HG03095 (cell line): ENCODE measurements around the gene GRAP.

Source experiments
- ATAC-seq: cut with Tn5 transposase; IDR thresholded peaks from one replicate; pipeline ENCODE4 v1.9.1; 2021; ENCODE audit warnings: moderate library complexity; ENCODE audit not compliant: unreplicated experiment

GRAP gene

DNA sequence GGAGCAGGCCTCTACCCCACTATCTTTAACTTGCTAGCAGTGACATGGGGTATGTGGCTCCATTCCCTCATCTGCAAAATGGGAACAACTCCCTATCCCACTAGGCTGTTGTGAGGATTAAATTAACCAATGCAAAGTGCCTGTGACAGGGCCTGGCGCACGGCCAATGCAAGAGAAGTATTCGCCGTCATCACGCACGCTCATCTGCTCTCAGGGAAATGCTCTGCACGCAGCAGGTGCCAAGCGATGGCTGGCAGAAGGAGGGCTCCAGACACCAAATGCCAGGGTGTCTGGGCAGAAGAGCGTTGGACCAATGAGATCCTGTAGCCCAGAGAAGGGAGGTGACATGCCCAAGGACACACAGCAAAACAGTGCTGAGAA is 59.5 kb downstream of the GRAP start:
- no peak for ATAC-seq

- ATAC-seq, result no peak
Observed at GRCh38 chr17:18986541-18987229, 60.1 kb downstream of the GRAP start.

DNA sequence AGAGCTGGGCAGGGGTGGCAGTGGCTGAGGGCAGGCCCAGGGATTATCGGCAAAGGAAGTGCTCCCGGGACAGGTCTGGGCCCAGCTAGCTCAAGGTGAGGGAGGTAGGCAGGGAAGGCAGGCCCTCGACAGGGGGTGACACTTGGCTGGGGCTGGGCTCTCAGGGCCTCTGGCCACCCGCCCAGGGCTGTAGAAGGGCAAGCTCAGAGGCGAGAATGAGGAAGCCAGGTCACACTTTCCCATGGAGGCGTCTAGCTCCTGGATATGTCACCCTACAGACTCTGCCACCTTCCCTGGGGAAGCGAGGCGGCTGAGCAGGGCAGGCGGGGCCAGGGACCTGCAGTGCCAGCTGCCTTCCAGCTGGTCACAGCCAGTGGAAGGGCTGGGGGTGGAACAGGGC is 61.3 kb downstream of the GRAP start:
- no peak for ATAC-seq

GRCh38 chr17:18984273-18985114 is 62.3 kb downstream of the GRAP start:
- no peak for ATAC-seq

DNA sequence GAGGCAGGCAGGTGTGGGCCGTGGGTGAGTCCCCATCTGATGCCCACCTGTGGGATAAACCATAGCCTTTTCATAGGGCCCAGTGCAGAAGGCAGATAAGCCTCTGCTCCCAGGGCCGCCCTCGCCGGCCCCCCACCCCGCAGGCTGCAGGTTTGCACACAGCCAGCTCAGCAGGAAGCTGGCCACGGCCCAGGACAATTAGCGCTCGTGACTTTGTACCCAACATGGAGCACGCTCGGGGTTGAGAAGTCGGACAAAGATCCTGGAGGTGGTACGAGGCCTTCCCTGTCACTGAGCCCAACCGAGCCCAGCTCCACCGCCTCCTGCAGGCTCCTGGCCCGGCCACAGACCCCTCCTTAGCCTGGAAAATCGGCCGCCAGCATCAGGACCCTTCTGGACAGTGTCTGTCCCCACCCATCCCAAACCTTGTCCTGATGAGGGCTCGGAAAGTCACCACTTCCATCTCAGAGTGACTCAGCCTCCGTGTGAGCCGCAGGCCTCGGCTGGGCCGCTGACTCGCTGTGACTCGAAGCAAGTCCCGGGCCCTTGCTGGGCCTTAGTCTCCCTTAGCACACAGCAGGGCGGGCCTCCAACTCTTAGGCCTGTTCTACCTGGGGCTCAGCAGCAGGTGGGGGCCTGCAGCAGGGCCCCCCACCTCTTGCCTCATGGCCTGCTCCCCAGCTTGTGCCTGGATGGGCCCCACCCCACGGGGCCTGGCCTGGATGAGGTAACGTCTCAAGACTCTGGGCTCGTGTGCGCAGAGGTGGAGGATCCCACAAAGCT is 64.9 kb downstream of the GRAP start:
- ATAC-seq, result no peak

DNA sequence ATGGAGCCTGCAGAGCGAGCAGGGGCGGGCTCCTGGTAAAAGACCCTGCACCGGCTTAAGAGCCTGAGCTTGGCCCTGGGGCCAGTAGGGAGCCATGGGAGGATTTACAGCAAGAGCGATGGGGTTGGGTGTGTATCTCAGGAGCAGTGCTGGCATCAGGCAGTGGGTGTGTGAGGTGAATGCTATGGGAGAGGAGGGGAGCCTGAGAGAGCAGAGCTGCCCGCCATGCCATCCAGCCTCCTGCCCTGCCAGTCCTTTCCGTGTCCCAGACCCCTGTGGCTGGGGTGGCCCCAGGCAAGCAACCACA is 65.5 kb downstream of the GRAP start:
- ATAC-seq, result no peak

DNA sequence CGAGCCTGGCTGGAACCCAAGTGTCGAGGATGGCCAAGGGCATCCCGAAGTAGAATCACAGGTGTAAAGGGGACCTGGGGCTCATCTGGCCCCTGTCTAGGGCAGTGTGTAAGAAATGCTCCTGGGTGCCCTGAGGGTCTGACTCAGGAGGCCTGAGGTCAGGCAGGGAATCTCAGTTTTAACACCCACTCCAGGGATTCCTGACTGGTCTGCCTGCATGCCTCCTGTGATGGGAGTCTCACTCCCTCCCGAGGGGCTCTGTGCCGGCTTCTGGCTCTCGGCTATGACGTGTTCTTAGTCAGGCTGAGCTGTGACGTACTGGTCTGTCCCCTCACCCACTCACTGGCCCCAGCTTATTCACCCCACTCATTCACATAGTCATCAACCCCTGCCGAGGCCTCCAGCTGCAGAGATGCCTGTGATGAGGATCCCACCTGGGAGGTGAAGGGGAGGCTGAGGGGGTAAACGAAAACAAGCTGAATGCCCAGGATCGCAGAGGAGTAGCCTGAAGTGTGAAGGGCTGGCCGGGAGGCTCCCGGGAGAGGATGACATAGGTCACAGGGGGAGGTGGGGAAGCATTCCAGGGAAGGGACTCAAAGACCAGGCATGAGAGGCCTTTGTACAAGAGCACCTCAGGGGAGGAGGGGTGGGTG is 65.9 kb downstream of the GRAP start:
- ATAC-seq, result no peak

- ATAC-seq, result no peak
Observed at GRCh38 chr17:18978655-18979054, 68.1 kb downstream of the GRAP start.

- ATAC-seq, result no peak
Observed at GRCh38 chr17:18978050-18978449, 68.7 kb downstream of the GRAP start.

- ATAC-seq, result no peak
Observed at GRCh38 chr17:18977646-18978045, 69.1 kb downstream of the GRAP start.

DNA sequence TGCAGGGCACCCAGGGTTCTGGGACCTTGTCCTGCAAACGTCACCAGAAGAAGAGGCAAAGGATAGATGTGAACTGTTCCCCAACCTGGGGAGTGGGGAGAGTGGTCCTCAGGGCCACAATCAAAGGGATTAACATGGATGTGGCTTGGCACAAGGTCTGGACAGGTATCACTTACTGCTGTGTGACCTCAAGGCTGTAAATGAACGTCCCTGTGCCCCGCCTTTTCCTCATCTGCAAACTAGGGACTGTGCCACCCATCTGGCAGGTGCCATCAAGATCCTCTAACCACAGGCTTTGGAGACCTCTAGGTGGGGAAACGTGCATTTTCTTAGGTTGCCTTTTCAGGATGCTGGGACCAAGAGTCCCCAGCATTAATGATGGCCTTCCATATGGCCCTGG is 69.7 kb downstream of the GRAP start:
- ATAC-seq, result no peak

GRCh38 chr17:18976201-18976600 is 70.6 kb downstream of the GRAP start:
- no peak for ATAC-seq

- no peak for ATAC-seq
Observed at GRCh38 chr17:18975597-18975996, 71.2 kb downstream of the GRAP start.

DNA sequence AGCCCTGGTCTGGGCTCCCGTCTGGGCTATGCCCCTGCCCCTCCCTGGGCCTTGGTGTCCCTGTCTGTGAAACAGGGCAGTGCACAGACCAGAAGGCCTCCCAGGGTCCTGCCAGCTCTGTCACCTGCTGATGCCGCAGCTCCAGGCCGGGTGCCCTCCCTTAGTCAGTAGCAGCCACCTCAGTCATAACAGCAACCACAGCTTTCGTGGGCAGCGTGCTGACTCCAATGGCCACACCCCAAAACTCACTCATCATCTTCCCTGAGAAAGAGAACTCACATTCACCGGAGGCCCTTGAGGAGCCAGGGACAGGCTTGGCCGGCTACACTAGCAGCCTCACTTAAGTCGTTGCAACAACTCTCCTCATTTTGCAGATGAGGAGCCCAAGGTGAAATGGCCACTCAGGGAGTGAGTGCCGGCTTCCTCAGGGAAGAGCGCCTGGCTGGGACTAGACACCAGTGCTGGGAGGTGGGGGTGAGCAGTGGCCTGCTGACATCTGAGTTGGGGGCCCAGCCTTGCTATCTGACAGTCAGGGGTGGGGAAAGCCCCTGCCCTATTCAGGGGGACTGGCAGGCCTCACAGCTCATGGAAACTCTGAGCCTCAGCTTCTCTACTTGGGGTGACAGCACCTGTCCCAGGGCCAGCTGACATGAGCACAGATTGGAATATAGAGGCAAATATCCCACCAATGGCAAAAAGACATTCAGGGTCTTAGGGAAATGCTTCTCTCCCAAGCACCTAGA is 72.2 kb downstream of the GRAP start:
- ATAC-seq, result no peak

GRCh38 chr17:18971801-18972200 is 75.0 kb downstream of the GRAP start:
- no peak for ATAC-seq
